ENCODE results near the gene ARID2. TPM values are rescaled to one million over a fixed set of nuclear protein-coding genes. Genes with fewer than 3 reads are reported as not detected.

Gene ARID2
- total RNA-seq, 2 donors from 2014 or later, result 30.5 to 36.2 TPM

DNA sequence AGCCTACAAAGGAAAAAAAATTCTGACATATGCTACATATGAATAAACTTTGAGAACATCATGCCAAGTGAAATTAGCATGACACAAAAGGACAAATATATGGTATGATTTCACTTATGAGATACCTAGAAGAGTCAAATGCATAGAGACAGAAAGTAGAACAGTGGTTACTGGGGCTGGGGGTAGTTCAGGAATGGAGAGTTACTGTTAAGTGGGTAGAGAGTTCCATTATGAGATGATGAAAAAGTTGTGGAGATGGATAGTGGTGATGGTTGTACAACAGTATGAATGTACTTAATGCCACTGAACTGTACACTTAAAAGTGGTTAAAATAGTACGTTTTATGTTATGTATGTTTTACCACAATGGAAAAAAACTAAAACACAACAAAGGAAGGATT, 168.6 kb downstream of the ARID2 start:
- TF ChIP-seq, protein P1, sequence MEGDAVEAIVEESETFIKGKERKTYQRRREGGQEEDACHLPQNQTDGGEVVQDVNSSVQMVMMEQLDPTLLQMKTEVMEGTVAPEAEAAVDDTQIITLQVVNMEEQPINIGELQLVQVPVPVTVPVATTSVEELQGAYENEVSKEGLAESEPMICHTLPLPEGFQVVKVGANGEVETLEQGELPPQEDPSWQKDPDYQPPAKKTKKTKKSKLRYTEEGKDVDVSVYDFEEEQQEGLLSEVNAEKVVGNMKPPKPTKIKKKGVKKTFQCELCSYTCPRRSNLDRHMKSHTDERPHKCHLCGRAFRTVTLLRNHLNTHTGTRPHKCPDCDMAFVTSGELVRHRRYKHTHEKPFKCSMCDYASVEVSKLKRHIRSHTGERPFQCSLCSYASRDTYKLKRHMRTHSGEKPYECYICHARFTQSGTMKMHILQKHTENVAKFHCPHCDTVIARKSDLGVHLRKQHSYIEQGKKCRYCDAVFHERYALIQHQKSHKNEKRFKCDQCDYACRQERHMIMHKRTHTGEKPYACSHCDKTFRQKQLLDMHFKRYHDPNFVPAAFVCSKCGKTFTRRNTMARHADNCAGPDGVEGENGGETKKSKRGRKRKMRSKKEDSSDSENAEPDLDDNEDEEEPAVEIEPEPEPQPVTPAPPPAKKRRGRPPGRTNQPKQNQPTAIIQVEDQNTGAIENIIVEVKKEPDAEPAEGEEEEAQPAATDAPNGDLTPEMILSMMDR (IDR thresholded peaks at IDR 0.05), result no peak
- peaks cover 22% of the 10 kb centered on the region for H3K36me3 ChIP-seq
- no peak overlapping the region for H3K4me3 ChIP-seq
- no peaks in the 10 kb centered on the region for H3K27me3 ChIP-seq (replicated peaks; ENCODE audit: insufficient read depth)
- no peak for DNase-seq (ENCODE audit: low spot score)
- ATAC-seq (ENCODE audit: insufficient number of reproducible peaks, low FRiP score, low read depth), result no peak
- H3K9me3 ChIP-seq, result no peaks in the 10 kb centered on the region
- no peak overlapping the region for H3K27ac ChIP-seq
- H3K4me1 ChIP-seq (ENCODE audit: control insufficient read depth in 1 of 2, low read depth in 2 of 2), result no peaks in the 10 kb centered on the region

DNA sequence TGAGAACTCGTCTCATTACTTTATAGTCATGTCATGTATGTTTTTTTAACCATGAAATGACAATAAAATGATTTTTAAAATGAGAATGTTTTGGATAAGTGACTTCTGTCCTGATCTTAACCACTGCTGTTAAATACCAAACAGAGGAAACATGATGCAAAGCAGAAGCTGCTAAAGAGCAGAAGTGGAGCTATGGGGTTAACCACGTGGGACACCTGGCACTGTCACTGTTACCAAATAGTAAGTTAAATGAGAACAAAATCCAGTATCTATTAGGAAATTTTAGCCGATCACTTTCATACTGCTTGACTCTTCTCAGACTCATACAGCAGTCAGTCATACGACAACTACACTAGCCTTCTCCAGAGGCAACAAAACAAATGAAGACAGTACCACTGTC, 178.4 kb downstream of the ARID2 start:
- H3K27ac ChIP-seq, result no peak overlapping the region
- no peaks in the 10 kb centered on the region for H3K27me3 ChIP-seq (replicated peaks; ENCODE audit: insufficient read depth)
- H3K9me3 ChIP-seq, result no peaks in the 10 kb centered on the region
- no peak for ATAC-seq (ENCODE audit: insufficient number of reproducible peaks, low FRiP score, low read depth)
- TF ChIP-seq, protein P1 (IDR thresholded peaks at IDR 0.05), result no peak
- H3K4me1 ChIP-seq (ENCODE audit: control insufficient read depth in 1 of 2, low read depth in 2 of 2), result peaks cover 0 to 8% of the 10 kb centered on the region in 2 donors
- no peak for DNase-seq (ENCODE audit: low spot score)
- H3K4me3 ChIP-seq, result no peak overlapping the region
- H3K36me3 ChIP-seq, result no peaks in the 10 kb centered on the region

DNA sequence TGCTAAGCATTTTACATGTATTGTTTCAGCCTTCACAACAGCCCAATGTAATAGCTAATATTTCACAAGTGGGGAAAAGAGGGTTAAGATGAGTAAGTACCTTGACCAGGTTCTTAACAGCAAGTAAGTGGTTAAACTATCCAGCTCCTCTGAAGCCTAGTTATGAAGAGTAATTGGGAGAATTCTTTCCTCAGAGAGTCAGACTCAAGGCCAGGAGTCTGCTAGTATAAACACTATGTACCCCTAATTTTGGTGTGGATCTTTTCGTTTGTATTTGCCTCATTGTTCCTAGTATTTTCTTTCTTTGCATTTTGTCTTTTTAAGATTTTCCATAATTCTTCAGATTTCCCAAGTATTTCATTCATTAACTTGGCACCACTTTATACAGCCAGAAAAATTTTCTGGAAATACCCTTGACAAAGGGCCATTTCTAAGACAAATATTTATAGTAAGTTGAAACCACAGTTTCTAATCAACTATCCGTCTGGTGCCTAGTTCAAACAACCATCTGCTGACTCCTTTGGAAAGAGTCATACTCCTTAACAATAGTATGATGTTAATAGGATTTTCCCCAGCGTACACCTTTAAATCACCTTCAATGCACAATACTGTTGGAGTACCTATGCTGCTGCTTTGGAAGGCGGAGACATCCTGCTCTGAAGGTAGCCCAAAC, 179.7 kb downstream of the ARID2 start:
- Histone ChIP-seq H3K4me3 (no peak overlapping the region), H3K36me3 (no peaks in the 10 kb centered on the region), H3K27me3 (replicated peaks; ENCODE audit: insufficient read depth) (no peaks in the 10 kb centered on the region), H3K9me3 (no peaks in the 10 kb centered on the region), H3K27ac (no peak overlapping the region), H3K4me1 (ENCODE audit: control insufficient read depth in 1 of 2, low read depth in 2 of 2) (peaks cover 0 to 8% of the 10 kb centered on the region in 2 donors)
- DNase-seq (ENCODE audit: low spot score) (no peak), ATAC-seq (ENCODE audit: insufficient number of reproducible peaks, low FRiP score, low read depth) (no peak)
- TF ChIP-seq, protein P1 (IDR thresholded peaks at IDR 0.05), result no peak

DNA sequence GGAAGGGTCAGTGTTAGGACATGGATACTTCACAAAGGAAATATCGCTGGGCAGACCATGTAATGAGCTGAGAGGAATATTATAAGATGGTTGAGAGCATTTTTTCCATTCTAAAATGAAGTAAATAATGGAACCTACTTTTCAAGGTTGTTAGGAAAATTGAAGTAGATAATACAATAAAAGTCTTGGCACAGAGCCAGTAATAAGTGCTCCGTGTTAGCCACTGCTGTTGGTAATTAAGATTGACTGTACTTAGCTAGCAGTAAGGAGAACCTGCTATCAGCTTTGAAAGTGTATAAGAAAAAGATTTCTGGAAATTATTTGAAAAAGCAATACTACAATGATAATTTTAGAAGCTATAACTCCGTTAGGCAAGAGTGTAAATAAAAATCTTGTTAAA, 183.3 kb downstream of the ARID2 start:
- TF ChIP-seq, protein P1 (IDR thresholded peaks at IDR 0.05), result no peak
- Histone ChIP-seq H3K27me3 (replicated peaks; ENCODE audit: insufficient read depth) (no peaks in the 10 kb centered on the region), H3K36me3 (no peaks in the 10 kb centered on the region), H3K27ac (no peak overlapping the region), H3K9me3 (no peaks in the 10 kb centered on the region), H3K4me1 (ENCODE audit: control insufficient read depth in 1 of 2, low read depth in 2 of 2) (peaks cover 0 to 8% of the 10 kb centered on the region in 2 donors), H3K4me3 (no peak overlapping the region)
- ATAC-seq (ENCODE audit: insufficient number of reproducible peaks, low FRiP score, low read depth) (no peak), DNase-seq (ENCODE audit: low spot score) (no peak)

DNA sequence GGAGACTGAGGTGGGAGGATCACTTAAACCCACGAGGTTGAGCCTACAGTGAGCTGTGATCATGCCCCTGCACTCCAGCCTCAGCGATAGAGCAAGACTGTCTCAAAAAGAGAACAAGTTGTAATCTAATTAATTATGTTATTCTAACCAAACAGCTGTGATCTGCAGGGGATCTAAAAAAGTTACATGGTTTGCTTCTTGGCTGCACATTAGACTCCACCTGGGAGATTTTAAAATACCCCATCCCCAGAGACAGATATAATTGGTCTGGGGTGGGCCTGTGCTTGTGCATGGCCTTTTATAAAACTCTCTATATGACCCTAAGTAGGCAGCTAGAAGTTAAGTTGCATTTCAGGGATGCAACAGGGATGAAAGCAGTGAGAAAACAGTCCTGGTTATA, 184.1 kb downstream of the ARID2 start:
- peaks cover 0 to 8% of the 10 kb centered on the region in 2 donors for H3K4me1 ChIP-seq (ENCODE audit: control insufficient read depth in 1 of 2, low read depth in 2 of 2)
- ATAC-seq (ENCODE audit: insufficient number of reproducible peaks, low FRiP score, low read depth), result no peak
- no peaks in the 10 kb centered on the region for H3K27me3 ChIP-seq (replicated peaks; ENCODE audit: insufficient read depth)
- H3K27ac ChIP-seq, result no peak overlapping the region
- H3K4me3 ChIP-seq, result no peak overlapping the region
- TF ChIP-seq, protein P1 (IDR thresholded peaks at IDR 0.05), result no peak
- no peak for DNase-seq (ENCODE audit: low spot score)
- H3K9me3 ChIP-seq, result no peaks in the 10 kb centered on the region
- H3K36me3 ChIP-seq, result peaks cover 7% of the 10 kb centered on the region
